MM.1S (cell line): ENCODE measurements around the gene ZNF583.

ENCODE experiments used
- DNase-seq: peaks from one replicate; pipeline ENCODE4 v3.0.0-alpha.2; 2015
- H2AFZ ChIP-seq: fragments of 300-600 bp; sonication (generic); 2 replicates; pipeline ENCODE4 v1.6.0; 2016; ENCODE audit warnings: antibody characterized with exemption, low read length
- H3F3A ChIP-seq: fragments of 300-600 bp; sonication (generic); 2 replicates; pipeline ENCODE4 v1.6.1; 2016; ENCODE audit warnings: mild to moderate bottlenecking, antibody characterized with exemption, low read length, moderate library complexity, mixed read lengths; ENCODE audit not compliant: insufficient read depth
- H3K27ac ChIP-seq: fragments of 300-600 bp; sonication (generic); 2 replicates; pipeline ENCODE4 v1.5.1; 2016; ENCODE audit warnings: mild to moderate bottlenecking, low read length
- H3K27me3 ChIP-seq: fragments of 300-600 bp; sonication (generic); replicated peaks from 2 replicates; pipeline ENCODE4 v1.6.0; 2016; ENCODE audit warnings: low read length; ENCODE audit not compliant: insufficient read depth
- H3K36me3 ChIP-seq: fragments of 300-600 bp; sonication (generic); replicated peaks from 2 replicates; pipeline ENCODE4 v1.6.1; 2016; ENCODE audit warnings: mild to moderate bottlenecking, low read length, mixed read lengths; ENCODE audit not compliant: insufficient read depth
- H3K4me1 ChIP-seq: fragments of 300-600 bp; sonication (generic); 2 replicates; pipeline ENCODE4 v1.6.1; 2016; ENCODE audit warnings: low read length, mixed read lengths
- H3K4me2 ChIP-seq: fragments of 300-600 bp; sonication (generic); 2 replicates; pipeline ENCODE4 v1.6.0; 2016; ENCODE audit warnings: low read depth, low read length
- H3K4me3 ChIP-seq: fragments of 300-600 bp; sonication (generic); 2 replicates; pipeline ENCODE4 v1.5.1; 2016; ENCODE audit warnings: low read length, mixed read lengths
- H3K79me2 ChIP-seq: fragments of 300-600 bp; sonication (generic); 2 replicates; pipeline ENCODE4 v1.6.1; 2016; ENCODE audit warnings: mixed run types, low read length, mixed read lengths
- H3K9ac ChIP-seq: fragments of 300-600 bp; sonication (generic); 2 replicates; pipeline ENCODE4 v1.6.1; 2016; ENCODE audit warnings: low read length, mixed read lengths
- H3K9me2 ChIP-seq: fragments of 300-600 bp; sonication (generic); replicated peaks from 2 replicates; pipeline ENCODE4 v1.6.1; 2016; ENCODE audit warnings: mild to moderate bottlenecking, low read length, mixed read lengths; ENCODE audit not compliant: insufficient read depth
- H3K9me3 ChIP-seq: fragments of 300-600 bp; sonication (generic); replicated peaks from 2 replicates; pipeline ENCODE4 v1.6.1; 2016; ENCODE audit warnings: mild to moderate bottlenecking, low read length, mixed read lengths; ENCODE audit not compliant: insufficient read depth
- H4K20me1 ChIP-seq: fragments of 300-600 bp; sonication (generic); 2 replicates; pipeline ENCODE4 v1.6.1; 2016; ENCODE audit warnings: mild to moderate bottlenecking, low read length, moderate library complexity, mixed read lengths; ENCODE audit not compliant: insufficient read depth
- CTCF ChIP-seq: fragments of 300-600 bp; sonication (generic); IDR thresholded peaks from 2 replicates; pipeline ENCODE4 v1.5.1; 2016; ENCODE audit warnings: antibody characterized with exemption, low read length, mixed read lengths
- EZH2 ChIP-seq: fragments of 300-600 bp; sonication (generic); optimal IDR thresholded peaks from 2 replicates; pipeline ENCODE3; 2017; ENCODE audit warnings: low read depth, mild to moderate bottlenecking, antibody characterized with exemption, low read length, mixed read lengths
- EZH2phosphoT487 ChIP-seq: fragments of 300-600 bp; sonication (generic); IDR thresholded peaks from 2 replicates; pipeline ENCODE4 v1.6.1; 2018; ENCODE audit warnings: antibody characterized with exemption, low read length

ZNF583 gene

GRCh38 chr19:56372281-56372680 lies 31.9 kb upstream of the ZNF583 start:
- TF ChIP-seq EZH2 = no peak
- no peak for TF ChIP-seq EZH2phosphoT487
- no peak for TF ChIP-seq CTCF
- Histone ChIP-seq H3K4me1 (no peaks in the 10 kb centered on the region), H2AFZ (no peak overlapping the region), H3K79me2 (no peaks in the 10 kb centered on the region), H3K4me3 (no peak overlapping the region), H3K27me3 (no peaks in the 10 kb centered on the region), H4K20me1 (no peaks in the 10 kb centered on the region), H3K4me2 (no peak overlapping the region), H3K27ac (no peak overlapping the region), H3K9me3 (no peaks in the 10 kb centered on the region), H3F3A (no peaks in the 10 kb centered on the region), H3K9ac (no peak overlapping the region), H3K9me2 (no peaks in the 10 kb centered on the region), H3K36me3 (peaks cover 6% of the 10 kb centered on the region)
- no peak for DNase-seq

- H3K9me3 ChIP-seq = no peaks in the 10 kb centered on the region
These were observed 26.8 kb upstream of the ZNF583 start for GRCh38 chr19:56377105-56377924.

GRCh38 chr19:56383826-56384605 lies 20.1 kb upstream of the ZNF583 start:
- DNase-seq = no peak
- Histone ChIP-seq H3K9me2 (no peaks in the 10 kb centered on the region), H3F3A (no peaks in the 10 kb centered on the region), H3K27me3 (no peaks in the 10 kb centered on the region), H3K4me3 (no peak overlapping the region), H3K36me3 (no peaks in the 10 kb centered on the region; the same call in 1 of the 2 replicates), H4K20me1 (no peaks in the 10 kb centered on the region), H3K9me3 (no peaks in the 10 kb centered on the region), H3K4me2 (no peak overlapping the region), H2AFZ (no peak overlapping the region), H3K79me2 (no peaks in the 10 kb centered on the region), H3K9ac (no peak overlapping the region), H3K27ac (no peak overlapping the region), H3K4me1 (no peaks in the 10 kb centered on the region)
- TF ChIP-seq EZH2 (no peak), EZH2phosphoT487 (no peak), CTCF (no peak)

More at GRCh38 chr19:56377105-56377924, 26.8 kb upstream of the ZNF583 start:
- Histone ChIP-seq H3K9ac (no peak overlapping the region), H3K9me2 (no peaks in the 10 kb centered on the region), H3K27me3 (no peaks in the 10 kb centered on the region), H3K79me2 (no peaks in the 10 kb centered on the region), H4K20me1 (no peaks in the 10 kb centered on the region), H3F3A (no peaks in the 10 kb centered on the region), H3K4me3 (no peak overlapping the region), H2AFZ (no peak overlapping the region), H3K27ac (no peak overlapping the region), H3K4me1 (no peaks in the 10 kb centered on the region), H3K4me2 (no peak overlapping the region), H3K36me3 (peaks cover 6% of the 10 kb centered on the region)
- no peak for TF ChIP-seq EZH2
- no peak for TF ChIP-seq EZH2phosphoT487
- no peak for TF ChIP-seq CTCF
- DNase-seq = no peak
